Measurements from ENCODE around the gene ASB4. TPM values are rescaled to one million over a fixed set of nuclear protein-coding genes. Genes with fewer than 3 reads are reported as not detected.

The ASB4 gene, protein sequence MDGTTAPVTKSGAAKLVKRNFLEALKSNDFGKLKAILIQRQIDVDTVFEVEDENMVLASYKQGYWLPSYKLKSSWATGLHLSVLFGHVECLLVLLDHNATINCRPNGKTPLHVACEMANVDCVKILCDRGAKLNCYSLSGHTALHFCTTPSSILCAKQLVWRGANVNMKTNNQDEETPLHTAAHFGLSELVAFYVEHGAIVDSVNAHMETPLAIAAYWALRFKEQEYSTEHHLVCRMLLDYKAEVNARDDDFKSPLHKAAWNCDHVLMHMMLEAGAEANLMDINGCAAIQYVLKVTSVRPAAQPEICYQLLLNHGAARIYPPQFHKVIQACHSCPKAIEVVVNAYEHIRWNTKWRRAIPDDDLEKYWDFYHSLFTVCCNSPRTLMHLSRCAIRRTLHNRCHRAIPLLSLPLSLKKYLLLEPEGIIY
- not detected for total RNA-seq

DNA sequence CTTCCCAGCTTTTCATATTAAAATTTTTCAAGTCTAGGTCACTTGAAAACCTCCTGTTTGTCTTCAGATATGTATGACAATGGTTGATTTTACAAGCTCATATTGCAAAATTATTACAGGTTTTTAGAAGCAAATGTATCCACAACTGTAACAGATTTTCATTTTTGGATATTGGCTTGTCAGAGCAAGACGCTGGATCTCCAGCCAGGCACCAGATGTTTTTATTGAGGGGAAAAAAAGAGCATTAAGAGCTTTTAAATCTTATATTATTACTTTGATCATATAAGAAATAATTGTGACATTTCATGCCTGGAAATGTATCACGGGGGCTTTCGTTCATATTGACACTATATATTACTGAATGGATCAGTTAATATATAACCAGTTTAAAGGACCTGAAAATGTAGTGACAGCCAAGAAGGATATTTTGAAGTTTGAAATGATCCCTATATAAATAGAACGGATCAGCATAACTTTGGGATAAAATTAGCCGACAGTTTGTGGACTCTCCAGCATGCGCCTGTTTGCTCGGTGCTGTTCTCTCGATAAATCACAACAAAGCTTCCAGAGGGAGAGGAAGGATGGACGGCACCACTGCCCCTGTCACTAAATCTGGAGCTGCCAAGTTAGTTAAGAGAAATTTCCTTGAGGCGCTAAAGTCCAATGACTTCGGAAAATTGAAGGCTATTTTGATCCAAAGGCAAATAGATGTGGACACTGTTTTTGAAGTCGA lies at the start of gene ASB4:
TSS of gene ASB4 (plus strand) at position 553 of the 733 bp plus-strand sequence. CDS start at position 582, 29 bp downstream.
- H3K36me3 ChIP-seq: no peaks in the 10 kb centered on the region
- no peak for ATAC-seq
- 55 to 57% methylated on average over 10 to 12 of the region's 12 CpGs for WGBS, 2 donors (ENCODE audit: low coverage in 1 of 2)
- H3K4me1 ChIP-seq: no peaks in the 10 kb centered on the region
- no peak within 1 kb of the TSS for H3K27ac ChIP-seq
- no peak within 1 kb of the TSS for H3K4me3 ChIP-seq
- peaks cover 7% of the 10 kb centered on the region for H3K27me3 ChIP-seq
- TF ChIP-seq EP300 (IDR thresholded peaks at IDR 0.05) (no peak), POLR2AphosphoS5 (IDR thresholded peaks at IDR 0.05) (no peak), POLR2A (IDR thresholded peaks at IDR 0.05) (no peak)
- TF ChIP-seq, protein P1, sequence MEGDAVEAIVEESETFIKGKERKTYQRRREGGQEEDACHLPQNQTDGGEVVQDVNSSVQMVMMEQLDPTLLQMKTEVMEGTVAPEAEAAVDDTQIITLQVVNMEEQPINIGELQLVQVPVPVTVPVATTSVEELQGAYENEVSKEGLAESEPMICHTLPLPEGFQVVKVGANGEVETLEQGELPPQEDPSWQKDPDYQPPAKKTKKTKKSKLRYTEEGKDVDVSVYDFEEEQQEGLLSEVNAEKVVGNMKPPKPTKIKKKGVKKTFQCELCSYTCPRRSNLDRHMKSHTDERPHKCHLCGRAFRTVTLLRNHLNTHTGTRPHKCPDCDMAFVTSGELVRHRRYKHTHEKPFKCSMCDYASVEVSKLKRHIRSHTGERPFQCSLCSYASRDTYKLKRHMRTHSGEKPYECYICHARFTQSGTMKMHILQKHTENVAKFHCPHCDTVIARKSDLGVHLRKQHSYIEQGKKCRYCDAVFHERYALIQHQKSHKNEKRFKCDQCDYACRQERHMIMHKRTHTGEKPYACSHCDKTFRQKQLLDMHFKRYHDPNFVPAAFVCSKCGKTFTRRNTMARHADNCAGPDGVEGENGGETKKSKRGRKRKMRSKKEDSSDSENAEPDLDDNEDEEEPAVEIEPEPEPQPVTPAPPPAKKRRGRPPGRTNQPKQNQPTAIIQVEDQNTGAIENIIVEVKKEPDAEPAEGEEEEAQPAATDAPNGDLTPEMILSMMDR (IDR thresholded peaks at IDR 0.05): no peak
- H3K9me3 ChIP-seq: no peaks in the 10 kb centered on the region

DNA sequence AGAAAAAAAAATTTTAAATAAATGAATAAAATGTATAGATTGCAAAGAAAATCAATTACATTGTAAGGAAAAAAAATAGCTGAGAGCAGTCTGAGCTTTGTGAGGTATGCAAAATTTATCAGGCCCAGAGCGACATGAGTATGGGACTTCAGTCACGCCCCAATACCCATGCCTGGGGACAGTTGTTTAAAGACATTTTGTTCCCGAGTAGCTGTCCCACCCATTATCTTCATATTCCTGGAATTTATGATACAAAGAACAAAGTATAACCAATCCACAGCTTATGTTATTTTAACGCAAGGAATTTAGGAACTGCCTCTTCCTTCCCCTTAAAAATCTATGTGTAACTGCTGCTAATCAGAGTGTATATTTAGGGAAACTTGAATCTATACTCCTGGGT lies 49.3 kb upstream of the ASB4 start:
- TF ChIP-seq POLR2AphosphoS5 (IDR thresholded peaks at IDR 0.05) (no peak), POLR2A (IDR thresholded peaks at IDR 0.05) (no peak), EP300 (IDR thresholded peaks at IDR 0.05) (no peak)
- TF ChIP-seq, protein P1 (IDR thresholded peaks at IDR 0.05): no peak
- ATAC-seq: no peak
- Histone ChIP-seq H3K4me1 (peaks cover 0 to 19% (median 0%) of the 10 kb centered on the region in 3 donors), H3K36me3 (no peaks in the 10 kb centered on the region), H3K27me3 (no peaks in the 10 kb centered on the region), H3K9me3 (no peaks in the 10 kb centered on the region), H3K27ac (no peak overlapping the region), H3K4me3 (no peak overlapping the region)
- WGBS, 2 donors (ENCODE audit: low coverage in 1 of 2): 74% methylated on average over 4 of the region's 4 CpGs

DNA sequence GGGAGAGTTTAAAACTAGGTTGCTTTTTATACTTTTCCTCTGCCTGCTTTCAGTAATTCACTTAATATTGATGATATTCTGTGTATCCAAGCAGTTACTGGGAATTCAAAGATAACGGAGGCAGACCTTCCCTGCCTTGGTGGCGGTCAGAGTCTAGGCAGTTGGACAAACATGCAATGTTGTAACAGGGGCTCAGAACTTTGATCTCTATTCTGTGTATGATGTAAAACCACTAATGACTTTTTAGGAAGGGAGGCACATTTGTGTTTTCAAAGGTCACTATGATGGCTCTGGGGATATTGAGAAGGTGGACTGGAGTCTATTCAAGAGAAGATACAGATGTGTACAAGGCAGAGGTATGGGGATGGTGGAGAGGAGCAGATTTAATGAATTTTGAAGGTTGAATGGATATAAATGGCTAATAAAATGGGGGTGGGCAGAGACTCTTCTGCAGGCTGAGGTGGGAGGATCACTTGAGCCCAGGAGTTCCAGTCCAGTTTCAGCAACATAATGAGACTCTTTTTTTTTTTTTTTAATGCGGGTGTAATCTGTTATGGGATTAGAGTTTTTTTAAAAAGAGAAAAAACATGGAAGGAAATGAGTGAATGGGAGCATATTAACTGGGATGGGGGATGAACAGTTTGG lies 45.2 kb upstream of the ASB4 start:
- 84 to 100% methylated on average over 2 to 3 of the region's 3 CpGs for WGBS, 2 donors (ENCODE audit: low coverage in 1 of 2)
- no peak for ATAC-seq
- no peaks in the 10 kb centered on the region for H3K27me3 ChIP-seq
- TF ChIP-seq, protein P1 (IDR thresholded peaks at IDR 0.05): no peak
- no peak for TF ChIP-seq EP300 (IDR thresholded peaks at IDR 0.05)
- TF ChIP-seq POLR2A (IDR thresholded peaks at IDR 0.05): no peak
- TF ChIP-seq POLR2AphosphoS5 (IDR thresholded peaks at IDR 0.05): no peak
- H3K9me3 ChIP-seq: no peaks in the 10 kb centered on the region
- H3K36me3 ChIP-seq: no peaks in the 10 kb centered on the region
- peaks cover 0 to 2% (median 0%) of the 10 kb centered on the region in 3 donors for H3K4me1 ChIP-seq
- H3K27ac ChIP-seq: no peak overlapping the region
- H3K4me3 ChIP-seq: no peak overlapping the region

DNA sequence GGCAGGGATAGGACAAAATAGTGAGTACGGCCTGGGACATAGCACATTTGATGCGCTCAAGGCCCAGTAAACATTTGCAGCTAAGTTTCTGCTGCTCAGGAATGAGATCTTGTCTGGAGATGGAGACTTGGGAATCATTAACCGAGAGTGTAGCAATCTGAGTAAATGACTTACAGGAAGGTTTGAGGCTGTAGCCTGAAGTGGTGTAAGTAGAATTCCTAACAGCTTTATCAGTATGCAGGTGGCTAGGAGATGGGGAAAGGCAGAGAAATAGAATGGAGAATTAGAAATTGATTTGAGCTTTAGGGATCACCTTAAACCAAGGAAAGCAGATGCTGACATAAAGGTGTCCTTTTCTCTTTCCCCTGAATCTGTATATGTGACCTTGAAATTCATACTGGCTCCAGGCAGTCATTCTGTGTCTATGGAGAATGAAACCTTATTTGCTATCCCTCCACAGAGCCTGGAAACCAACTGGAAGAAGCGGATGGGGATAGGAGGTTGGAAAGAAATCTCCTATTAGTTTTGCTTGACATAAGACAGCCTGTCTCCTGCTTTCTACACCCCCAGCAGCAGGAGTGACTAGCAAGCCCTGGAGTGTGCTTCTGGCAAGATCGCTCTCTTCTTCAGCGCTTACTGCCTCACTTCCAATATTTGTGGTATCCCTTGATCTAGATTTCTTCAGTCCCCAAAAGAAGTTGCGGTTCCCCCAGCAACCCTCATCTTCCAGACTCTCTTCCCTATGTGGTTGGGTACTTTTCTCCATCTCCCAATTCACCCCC lies 44.5 kb upstream of the ASB4 start:
- H3K36me3 ChIP-seq: no peaks in the 10 kb centered on the region
- no peak for ATAC-seq
- WGBS, 2 donors (ENCODE audit: low coverage in 1 of 2): 81 to 95% methylated on average over 4 to 7 of the region's 7 CpGs
- H3K27me3 ChIP-seq: no peaks in the 10 kb centered on the region
- H3K9me3 ChIP-seq: no peaks in the 10 kb centered on the region
- no peak overlapping the region for H3K4me3 ChIP-seq
- H3K27ac ChIP-seq: no peak overlapping the region
- TF ChIP-seq, protein P1 (IDR thresholded peaks at IDR 0.05): no peak
- no peak for TF ChIP-seq EP300 (IDR thresholded peaks at IDR 0.05)
- no peak for TF ChIP-seq POLR2A (IDR thresholded peaks at IDR 0.05)
- TF ChIP-seq POLR2AphosphoS5 (IDR thresholded peaks at IDR 0.05): no peak
- H3K4me1 ChIP-seq: no peaks in the 10 kb centered on the region

Data from gastroesophageal sphincter (tissue), 4 donors.